CD8-positive, alpha-beta memory T cell (primary cell): ENCODE measurements around the gene PCBP4. TPM values are rescaled to one million over a fixed set of nuclear protein-coding genes. Genes with fewer than 3 reads are reported as not detected.

Source experiments
- CTCF ChIA-PET: fragments of 350-600 bp; sonication (Branson Sonifier 250); formaldehyde crosslinking; loops from one replicate; lab custom pipeline; 2021; ENCODE audit warnings: antibody characterized with exemption; lab: Charles Lee
- POLR2A ChIA-PET: fragments of 350-600 bp; sonication (Branson Sonifier 250); formaldehyde crosslinking; loops from one replicate; lab custom pipeline; 2021; ENCODE audit warnings: antibody characterized with exemption; lab: Charles Lee
- DNase-seq, 5 donors: peaks; one replicate each; pipeline versions ENCODE4 v3.0.0 to v3.0.0-alpha.2; 2020 to 2022; ENCODE audit warnings: mixed read lengths in 1 of 5
- H3K27ac ChIP-seq: one replicate; pipeline ENCODE4 v1.7.0; 2013; ENCODE audit warnings: low read depth, mild to moderate bottlenecking, low read length, moderate library complexity
- H3K27me3 ChIP-seq: 2 replicates; pipeline ENCODE4 v1.7.0; 2013; ENCODE audit warnings: low read length, mild to moderate bottlenecking; ENCODE audit not compliant: insufficient read depth, poor library complexity, severe bottlenecking
- H3K36me3 ChIP-seq: 2 replicates; pipeline ENCODE4 v1.7.0; 2013; ENCODE audit warnings: mild to moderate bottlenecking, low read length, moderate library complexity; ENCODE audit not compliant: insufficient read depth
- H3K4me1 ChIP-seq: 2 replicates; pipeline ENCODE4 v1.7.0; 2013; ENCODE audit warnings: mild to moderate bottlenecking, low read length, moderate library complexity; ENCODE audit not compliant: insufficient read depth
- H3K4me3 ChIP-seq: 2 replicates; pipeline ENCODE4 v1.7.0; 2013; ENCODE audit warnings: mild to moderate bottlenecking, low read length
- H3K9me3 ChIP-seq: 2 replicates; pipeline ENCODE4 v1.7.0; 2013; ENCODE audit warnings: mild to moderate bottlenecking, low read length
- H3K27ac Mint-ChIP-seq, 8 donors: one replicate each; pipeline ENCODE4 v1.8.0; 2020 to 2021; ENCODE audit warnings: mixed read lengths in 8 of 8, mild to moderate bottlenecking in 6 of 8, inconsistent platforms in 3 of 8, moderate library complexity in 3 of 8
- H3K27me3 Mint-ChIP-seq, 2 donors: one replicate each; pipeline ENCODE4 v1.8.0; 2020 to 2021; ENCODE audit warnings: mixed read lengths in 2 of 2, mild to moderate bottlenecking in 1 of 2, moderate library complexity in 1 of 2
- H3K36me3 Mint-ChIP-seq, 3 donors: one replicate each; pipeline ENCODE4 v1.8.0; 2020 to 2021; ENCODE audit warnings: mixed read lengths in 3 of 3, inconsistent platforms in 1 of 3, mild to moderate bottlenecking in 1 of 3
- H3K4me1 Mint-ChIP-seq, 3 donors: one replicate each; pipeline ENCODE4 v1.8.0; 2020 to 2021; ENCODE audit warnings: mixed read lengths in 3 of 3, inconsistent platforms in 1 of 3, mild to moderate bottlenecking in 1 of 3
- H3K4me3 Mint-ChIP-seq, 7 donors: one replicate each; pipeline ENCODE4 v1.8.0; 2020 to 2021; ENCODE audit warnings: mixed read lengths in 7 of 7, mild to moderate bottlenecking in 6 of 7, moderate library complexity in 4 of 7, inconsistent platforms in 2 of 7
- H3K9me3 Mint-ChIP-seq, 5 donors: one replicate each; pipeline ENCODE4 v1.8.0; 2020 to 2022; ENCODE audit warnings: mixed read lengths in 5 of 5, mild to moderate bottlenecking in 3 of 5, moderate library complexity in 2 of 5, inconsistent platforms in 1 of 5
- polyA plus RNA-seq: library from polyadenylated mRNA; unstranded; fragments of 300-500 nt; fragmentation: Illumina TruSeq; gene quantifications from one replicate; pipeline ENCODE4 v1.2.3, GENCODE V29; 2021
- total RNA-seq, 2 experiments: library from RNA; stranded (reverse); gene quantifications; one replicate each; pipeline ENCODE4 v1.2.3, GENCODE V29; 2021

PCBP4 gene
- total and polyA plus RNA-seq, 3 experiments from 2014 or later: 9.7 to 12.5 (median 12.5) TPM

- Mint-ChIP-seq H3K4me3 (peak overlapping the region in 3 of 7 donors; percentile 12 to 79 (median 36)), H3K27ac (peak overlapping the region in 1 of 8 donors; percentile 79), H3K27me3 (no peaks in the 10 kb centered on the region), H3K4me1 (peaks cover 20 to 65% (median 40%) of the 10 kb centered on the region in 3 donors), H3K36me3 (peaks cover 0 to 12% (median 3%) of the 10 kb centered on the region in 3 donors), H3K9me3 (no peaks in the 10 kb centered on the region)
- Histone ChIP-seq H3K36me3 (no peaks in the 10 kb centered on the region), H3K9me3 (no peaks in the 10 kb centered on the region), H3K4me1 (peaks cover 26% of the 10 kb centered on the region), H3K27me3 (no peaks in the 10 kb centered on the region), H3K4me3 (no peak overlapping the region), H3K27ac (no peak overlapping the region)
- DNase-seq: no peak
- CTCF ChIA-PET: interaction anchor here (1.4 to 6.2 kb wide), 4 partner anchors 10 to 26 kb away, joined by 3 to 65 read pairs (median 4); partner anchors contain the start of genes PARP3, RPL29 and RRP9
- POLR2A ChIA-PET: no interaction called here
These were observed 2.6 kb upstream of the PCBP4 start for GRCh38 chr3:51969841-51970240.

- peaks cover 19% of the 10 kb centered on the region for H3K4me1 ChIP-seq
- POLR2A ChIA-PET: no interaction called here
- no peak overlapping the region for H3K4me3 ChIP-seq
- H3K36me3 Mint-ChIP-seq: peaks cover 0 to 11% (median 3%) of the 10 kb centered on the region in 3 donors
- CTCF ChIA-PET: interaction anchor here (1.1 to 6.2 kb wide), 5 partner anchors 11 to 28 kb away, joined by 3 to 65 read pairs (median 3); partner anchors contain the start of genes PARP3, RPL29 and RRP9
- no peak overlapping the region for H3K27ac ChIP-seq
- peak overlapping the region; percentile 62 to 90 (median 84) for H3K4me3 Mint-ChIP-seq
- no peaks in the 10 kb centered on the region for H3K27me3 Mint-ChIP-seq
- peaks cover 18 to 58% (median 40%) of the 10 kb centered on the region in 3 donors for H3K4me1 Mint-ChIP-seq
- no peaks in the 10 kb centered on the region for H3K36me3 ChIP-seq
- H3K27me3 ChIP-seq: no peaks in the 10 kb centered on the region
- no peaks in the 10 kb centered on the region for H3K9me3 ChIP-seq
- no peaks in the 10 kb centered on the region for H3K9me3 Mint-ChIP-seq
- DNase-seq: no peak
- peak overlapping the region; percentile 31 to 94 (median 70) for H3K27ac Mint-ChIP-seq
These were observed 1.8 kb upstream of the PCBP4 start for GRCh38 chr3:51968883-51969678.

- ChIA-PET POLR2A (interaction anchor here (0.6 to 1.4 kb wide), 6 partner anchors 12 to 310 kb away, joined by 3 to 6 read pairs (median 3); partner anchors contain the start of genes ACY1 and RRP9), CTCF (interaction anchor here (1.1 to 1.6 kb wide), 4 partner anchors 12 to 28 kb away, joined by 3 to 5 read pairs (median 3); partner anchors contain the start of genes RPL29 and RRP9)
- H3K4me3 ChIP-seq: peak overlapping the region; percentile 36
- Mint-ChIP-seq H3K27ac (peak overlapping the region in 7 of 8 donors; percentile 60 to 94 (median 75)), H3K27me3 (no peaks in the 10 kb centered on the region), H3K36me3 (peaks cover 0 to 4% (median 3%) of the 10 kb centered on the region in 3 donors), H3K4me1 (peaks cover 14 to 50% (median 35%) of the 10 kb centered on the region in 3 donors), H3K9me3 (no peaks in the 10 kb centered on the region), H3K4me3 (peak overlapping the region; percentile 75 to 90 (median 84))
- no peaks in the 10 kb centered on the region for H3K9me3 ChIP-seq
- H3K27ac ChIP-seq: peak overlapping the region; percentile 51
- no peak for DNase-seq
- H3K27me3 ChIP-seq: no peaks in the 10 kb centered on the region
- no peaks in the 10 kb centered on the region for H3K36me3 ChIP-seq
- peaks cover 16% of the 10 kb centered on the region for H3K4me1 ChIP-seq
These were observed 1.0 kb upstream of the PCBP4 start for GRCh38 chr3:51968170-51968775.

GRCh38 chr3:51966922-51967383, 301 bp downstream of the PCBP4 start:
- peak in 1 of 5 donors; percentile 21 for DNase-seq
- Histone ChIP-seq H3K4me3 (peak overlapping the region; percentile 58), H3K36me3 (no peaks in the 10 kb centered on the region), H3K4me1 (peaks cover 16% of the 10 kb centered on the region), H3K9me3 (no peaks in the 10 kb centered on the region), H3K27ac (peak overlapping the region; percentile 57), H3K27me3 (no peaks in the 10 kb centered on the region)
- Mint-ChIP-seq H3K4me1 (peaks cover 14 to 44% (median 31%) of the 10 kb centered on the region in 3 donors), H3K4me3 (peak overlapping the region; percentile 72 to 86 (median 81)), H3K9me3 (no peaks in the 10 kb centered on the region), H3K27me3 (no peaks in the 10 kb centered on the region), H3K36me3 (peaks cover 0 to 4% (median 3%) of the 10 kb centered on the region in 3 donors), H3K27ac (peak overlapping the region in 7 of 8 donors; percentile 30 to 89 (median 63))
- ChIA-PET POLR2A (interaction anchor here (0.5 to 0.7 kb wide), 2 partner anchors 14 to 234 kb away, joined by 3 read pairs; no protein-coding TSS in a partner anchor), CTCF (no interaction called here)

GRCh38 chr3:51966486-51966885, 768 bp downstream of the PCBP4 start:
- H3K27me3 Mint-ChIP-seq: peaks cover 0 to 3% of the 10 kb centered on the region in 2 donors
- peak overlapping the region in 7 of 8 donors; percentile 30 to 89 (median 63) for H3K27ac Mint-ChIP-seq
- ChIA-PET CTCF (interaction anchor here (1.1 kb wide), 1 partner anchor 7 kb away, joined by 3 read pairs; the partner anchor contains the start of gene ABHD14B), POLR2A (interaction anchor here (0.5 to 0.7 kb wide), 2 partner anchors 13 to 234 kb away, joined by 3 read pairs; no protein-coding TSS in a partner anchor)
- H3K27me3 ChIP-seq: no peaks in the 10 kb centered on the region
- peaks cover 0 to 4% (median 3%) of the 10 kb centered on the region in 3 donors for H3K36me3 Mint-ChIP-seq
- DNase-seq: no peak
- peaks cover 16% of the 10 kb centered on the region for H3K4me1 ChIP-seq
- H3K36me3 ChIP-seq: no peaks in the 10 kb centered on the region
- H3K9me3 ChIP-seq: no peaks in the 10 kb centered on the region
- H3K4me1 Mint-ChIP-seq: peaks cover 14 to 44% (median 31%) of the 10 kb centered on the region in 3 donors
- H3K27ac ChIP-seq: no peak overlapping the region
- H3K4me3 Mint-ChIP-seq: peak overlapping the region; percentile 72 to 86 (median 81)
- H3K4me3 ChIP-seq: peak overlapping the region; percentile 58
- no peaks in the 10 kb centered on the region for H3K9me3 Mint-ChIP-seq

GRCh38 chr3:51966016-51966415, 1.2 kb downstream of the PCBP4 start:
- Histone ChIP-seq H3K9me3 (no peaks in the 10 kb centered on the region), H3K27me3 (no peaks in the 10 kb centered on the region), H3K4me1 (peaks cover 16% of the 10 kb centered on the region), H3K4me3 (no peak overlapping the region), H3K36me3 (no peaks in the 10 kb centered on the region), H3K27ac (no peak overlapping the region)
- H3K9me3 Mint-ChIP-seq: no peaks in the 10 kb centered on the region
- ChIA-PET CTCF (interaction anchor here (1.1 to 1.7 kb wide), 3 partner anchors 8 to 24 kb away, joined by 3 to 5 read pairs (median 3); partner anchors contain the start of genes ABHD14B and RRP9), POLR2A (no interaction called here)
- no peak for DNase-seq
- peak overlapping the region in 3 of 8 donors; percentile 22 to 52 (median 41) for H3K27ac Mint-ChIP-seq
- H3K4me3 Mint-ChIP-seq: peak overlapping the region in 6 of 7 donors; percentile 60 to 79 (median 75)
- H3K4me1 Mint-ChIP-seq: peaks cover 14 to 39% (median 26%) of the 10 kb centered on the region in 3 donors
- peaks cover 0 to 7% (median 3%) of the 10 kb centered on the region in 3 donors for H3K36me3 Mint-ChIP-seq
- H3K27me3 Mint-ChIP-seq: peaks cover 0 to 4% of the 10 kb centered on the region in 2 donors

- POLR2A ChIA-PET: no interaction called here
- CTCF ChIA-PET: interaction anchor here (0.6 to 3.3 kb wide), 4 partner anchors 9 to 23 kb away, joined by 3 to 15 read pairs (median 4); partner anchors contain the start of genes ABHD14A, ABHD14B and RRP9
These were observed 2.7 kb downstream of the PCBP4 start for GRCh38 chr3:51964521-51964920.

More at GRCh38 chr3:51964521-51964920, 2.7 kb downstream of the PCBP4 start:
- H3K9me3 ChIP-seq: no peaks in the 10 kb centered on the region
- Mint-ChIP-seq H3K4me3 (peak overlapping the region in 1 of 7 donors; percentile 73), H3K4me1 (peaks cover 14 to 33% (median 20%) of the 10 kb centered on the region in 3 donors), H3K27ac (no peak overlapping the region), H3K36me3 (peaks cover 0 to 8% (median 3%) of the 10 kb centered on the region in 3 donors), H3K9me3 (no peaks in the 10 kb centered on the region), H3K27me3 (peaks cover 0 to 4% of the 10 kb centered on the region in 2 donors)
- no peak overlapping the region for H3K27ac ChIP-seq
- no peaks in the 10 kb centered on the region for H3K27me3 ChIP-seq
- no peak for DNase-seq
- no peak overlapping the region for H3K4me3 ChIP-seq
- no peaks in the 10 kb centered on the region for H3K36me3 ChIP-seq
- peaks cover 16% of the 10 kb centered on the region for H3K4me1 ChIP-seq
